ENCODE data around the gene OARD1. TPM values are rescaled to one million over a fixed set of nuclear protein-coding genes. Genes with fewer than 3 reads are reported as not detected.

The OARD1 gene
- total RNA-seq, 4 donors from 2014 or later = 12.3 to 25.6 (median 17.3) TPM

DNA sequence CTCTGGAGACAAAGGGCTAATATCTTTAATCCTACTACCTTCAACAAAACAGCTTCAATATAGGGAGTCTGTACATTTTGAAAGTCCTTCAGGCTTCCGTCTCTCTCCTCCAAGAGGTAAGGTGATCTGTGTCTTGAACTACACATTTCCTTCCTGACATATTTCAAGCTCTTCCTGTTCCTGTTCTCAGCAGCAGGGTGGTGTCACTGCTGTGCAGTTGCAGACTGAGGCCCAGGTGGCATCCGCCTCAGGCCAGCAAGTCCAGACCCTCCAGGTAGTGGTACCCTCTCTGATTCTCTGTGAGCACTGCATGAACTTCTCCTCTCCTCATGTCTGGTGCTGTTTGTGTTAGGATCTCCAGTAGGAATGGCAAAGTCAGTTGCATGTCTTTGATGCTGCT, 8.5 kb upstream of the OARD1 start:
- no peaks in the 10 kb centered on the region for H3K27me3 ChIP-seq
- WGBS, 2 donors = 83 to 87% methylated on average over 2 of the region's 2 CpGs
- no peaks in the 10 kb centered on the region for H3K9me3 ChIP-seq
- H3K4me1 ChIP-seq = peaks cover 0 to 25% (median 10%) of the 10 kb centered on the region in 4 donors
- H3K27ac ChIP-seq = no peak overlapping the region
- no peak for DNase-seq (ENCODE audit: low spot score in 2 of 2)
- no peak overlapping the region for H3K4me3 ChIP-seq
- peaks cover 0 to 56% (median 7%) of the 10 kb centered on the region in 3 donors for H3K36me3 ChIP-seq
- TF ChIP-seq EP300 (IDR thresholded peaks at IDR 0.05) (no peak), POLR2A (IDR thresholded peaks at IDR 0.05) (no peak), CTCF (IDR thresholded peaks at IDR 0.05) (no peak)

DNA sequence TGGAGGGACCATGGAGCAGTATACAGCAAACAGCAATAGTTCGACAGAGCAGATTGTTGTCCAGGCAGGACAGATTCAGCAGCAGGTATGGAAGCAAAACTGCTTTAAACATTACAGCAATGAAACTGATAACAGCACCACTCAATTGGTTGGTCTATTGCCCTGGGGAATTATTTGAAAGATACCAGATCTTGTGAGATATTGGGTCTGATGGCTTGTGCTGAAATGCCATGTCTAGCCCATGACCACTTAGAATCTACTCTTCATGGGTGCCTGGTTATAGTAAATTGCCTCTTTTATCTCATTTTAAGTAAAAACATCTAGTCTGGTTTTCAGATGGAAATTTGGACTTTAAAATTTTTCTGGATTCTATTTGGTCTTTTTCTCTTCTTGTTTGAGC, 6.9 kb upstream of the OARD1 start:
- no peaks in the 10 kb centered on the region for H3K9me3 ChIP-seq
- TF ChIP-seq EP300 (IDR thresholded peaks at IDR 0.05) = no peak
- no peak for TF ChIP-seq CTCF (IDR thresholded peaks at IDR 0.05)
- no peak for TF ChIP-seq POLR2A (IDR thresholded peaks at IDR 0.05)
- no peak for DNase-seq (ENCODE audit: low spot score in 2 of 2)
- H3K4me1 ChIP-seq = peaks cover 0 to 40% (median 17%) of the 10 kb centered on the region in 4 donors
- no peaks in the 10 kb centered on the region for H3K27me3 ChIP-seq
- WGBS, 2 donors = 100% methylated on average over 1 of the region's 1 CpG
- H3K36me3 ChIP-seq = peaks cover 0 to 44% (median 7%) of the 10 kb centered on the region in 3 donors
- H3K4me3 ChIP-seq = no peak overlapping the region
- H3K27ac ChIP-seq = no peak overlapping the region

DNA sequence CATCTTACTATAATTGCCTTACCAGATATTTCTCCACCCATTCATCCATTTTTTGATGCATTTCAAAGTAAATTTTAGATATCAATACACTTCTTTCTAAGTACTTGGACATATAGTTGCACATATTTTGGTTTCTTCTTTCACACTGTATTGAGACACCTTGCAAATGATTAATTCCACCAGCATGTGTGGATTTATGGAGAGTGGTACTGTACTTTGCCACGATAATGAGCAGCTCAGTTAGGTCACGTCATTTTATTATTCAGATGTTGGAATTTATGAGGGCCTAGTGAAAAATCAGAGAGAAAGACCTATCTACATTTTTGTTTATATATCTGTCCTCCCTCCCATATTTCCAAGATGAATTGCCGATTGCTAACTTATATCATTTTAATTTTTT, 5.9 kb upstream of the OARD1 start:
- Histone ChIP-seq H3K4me3 (no peak overlapping the region), H3K27me3 (no peaks in the 10 kb centered on the region), H3K4me1 (peaks cover 0 to 42% (median 18%) of the 10 kb centered on the region in 4 donors), H3K9me3 (no peaks in the 10 kb centered on the region), H3K27ac (no peak overlapping the region), H3K36me3 (peaks cover 0 to 35% (median 7%) of the 10 kb centered on the region in 3 donors)
- DNase-seq (ENCODE audit: low spot score in 2 of 2) = no peak
- 86 to 87% methylated on average over 3 of the region's 3 CpGs for WGBS, 2 donors
- no peak for TF ChIP-seq EP300 (IDR thresholded peaks at IDR 0.05)

DNA sequence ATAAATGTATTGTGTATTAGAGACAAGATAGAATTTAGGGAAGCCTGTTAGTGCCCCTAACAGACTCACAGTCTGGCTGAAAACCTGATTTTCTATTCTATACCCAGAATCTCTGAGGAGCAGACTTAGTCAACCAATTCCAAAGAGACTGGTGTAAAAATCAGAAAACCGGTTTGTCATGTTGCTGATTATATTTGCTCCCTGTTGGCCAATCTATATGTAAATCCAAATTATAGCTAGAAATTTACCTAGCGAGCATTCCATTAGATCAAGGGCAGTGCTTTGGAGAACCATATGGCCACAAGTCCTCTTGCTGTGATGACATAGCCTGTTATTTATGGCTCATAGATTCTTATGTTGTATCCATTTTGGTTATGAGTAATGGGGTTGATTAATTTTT, 5.4 kb upstream of the OARD1 start:
- Histone ChIP-seq H3K9me3 (no peaks in the 10 kb centered on the region), H3K4me1 (peaks cover 0 to 42% (median 18%) of the 10 kb centered on the region in 4 donors), H3K4me3 (no peak overlapping the region), H3K27me3 (no peaks in the 10 kb centered on the region), H3K27ac (no peak overlapping the region), H3K36me3 (peaks cover 0 to 31% (median 7%) of the 10 kb centered on the region in 3 donors)
- no peak for TF ChIP-seq CTCF (IDR thresholded peaks at IDR 0.05)
- no peak for TF ChIP-seq EP300 (IDR thresholded peaks at IDR 0.05)
- no peak for TF ChIP-seq POLR2A (IDR thresholded peaks at IDR 0.05)
- no peak for DNase-seq (ENCODE audit: low spot score in 2 of 2)
- 84 to 90% methylated on average over 2 of the region's 2 CpGs for WGBS, 2 donors

DNA sequence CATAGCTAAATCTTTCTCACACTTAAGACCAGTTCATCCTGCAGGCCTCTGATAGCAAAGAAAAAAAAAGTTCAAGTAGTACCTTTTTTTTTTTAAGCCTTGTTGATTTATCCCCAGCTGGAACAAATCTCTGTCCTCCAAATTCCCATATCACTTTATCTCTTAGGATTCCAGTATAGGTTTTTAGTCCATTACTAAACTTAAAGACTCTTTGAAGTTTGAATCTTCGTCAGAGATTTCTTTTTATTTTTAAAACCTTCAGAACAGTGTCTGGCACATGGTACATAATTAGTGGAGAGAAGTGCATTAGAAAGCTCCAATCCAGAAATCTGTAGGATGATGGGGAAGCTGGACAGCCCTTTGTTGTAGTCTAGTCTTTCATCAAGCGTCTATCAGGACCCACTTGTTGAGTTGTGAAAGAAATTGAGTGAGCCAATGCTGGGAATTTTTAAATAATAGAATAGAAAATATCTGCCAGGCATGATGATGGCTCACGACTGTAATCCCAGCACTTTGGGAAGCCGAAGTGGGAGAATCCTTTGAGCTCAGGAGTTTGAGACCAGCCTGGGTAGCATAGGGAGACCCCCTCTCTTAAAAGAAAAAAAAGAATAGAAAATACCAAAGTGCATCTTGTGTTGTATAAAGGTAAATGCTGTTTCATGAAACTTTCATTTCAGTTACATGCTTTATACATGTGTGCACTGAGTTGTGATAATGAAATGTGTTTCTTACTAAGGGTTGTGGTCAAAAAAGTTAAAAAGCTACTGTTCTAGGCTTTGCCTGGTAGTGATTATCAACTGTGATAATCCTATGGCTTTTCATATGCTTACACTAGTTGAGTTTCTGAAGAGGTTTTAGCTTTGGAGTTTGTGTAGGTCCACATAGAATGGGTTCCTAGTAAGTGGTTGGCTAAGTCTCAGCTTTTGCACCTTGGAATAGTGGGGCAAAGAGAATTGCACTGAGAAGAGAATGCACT, 3.8 kb upstream of the OARD1 start:
- H3K27me3 ChIP-seq = no peaks in the 10 kb centered on the region
- peaks cover 0 to 21% (median 7%) of the 10 kb centered on the region in 3 donors for H3K36me3 ChIP-seq
- H3K4me3 ChIP-seq = no peak overlapping the region
- DNase-seq (ENCODE audit: low spot score in 2 of 2) = no peak
- H3K4me1 ChIP-seq = peaks cover 0 to 47% (median 20%) of the 10 kb centered on the region in 4 donors
- 67 to 72% methylated on average over 4 of the region's 4 CpGs for WGBS, 2 donors
- TF ChIP-seq POLR2A (IDR thresholded peaks at IDR 0.05) = no peak
- H3K9me3 ChIP-seq = no peaks in the 10 kb centered on the region
- peak overlapping the region in 2 of 4 donors; percentile 100 for H3K27ac ChIP-seq
